HEK293 (cell line): ENCODE measurements around the gene NUMB.

Experiments
- CTCF ChIP-seq: fragments of 450-650 bp; formaldehyde crosslinking; IDR thresholded peaks from 2 replicates; pipeline ENCODE4 v1.5.1; 2016; ENCODE audit warnings: missing biosample characterization, missing genetic modification characterization
- REST ChIP-seq: fragments of 450-650 bp; formaldehyde crosslinking; IDR thresholded peaks from 2 replicates; pipeline ENCODE4 v1.5.1; 2016; ENCODE audit warnings: missing biosample characterization, missing genetic modification characterization
- SETDB1 ChIP-seq: IDR thresholded peaks from one replicate; pipeline ENCODE4 v1.6.1; 2017; ENCODE audit warnings: mild to moderate bottlenecking, low read length, moderate library complexity, mixed read lengths; ENCODE audit not compliant: insufficient read length
- ZBTB21 ChIP-seq: fragments of 450-650 bp; formaldehyde crosslinking; IDR thresholded peaks from 2 replicates; pipeline ENCODE4 v1.5.1; 2017; ENCODE audit warnings: missing biosample characterization, missing genetic modification characterization
- TF ChIP-seq, protein P1 (sequence below): fragments of 450-650 bp; formaldehyde crosslinking; IDR thresholded peaks from 2 replicates; pipeline ENCODE4 v1.5.1; 2016; ENCODE audit warnings: missing biosample characterization, missing genetic modification characterization

- no peak for TF ChIP-seq SETDB1
- TF ChIP-seq, protein P1, sequence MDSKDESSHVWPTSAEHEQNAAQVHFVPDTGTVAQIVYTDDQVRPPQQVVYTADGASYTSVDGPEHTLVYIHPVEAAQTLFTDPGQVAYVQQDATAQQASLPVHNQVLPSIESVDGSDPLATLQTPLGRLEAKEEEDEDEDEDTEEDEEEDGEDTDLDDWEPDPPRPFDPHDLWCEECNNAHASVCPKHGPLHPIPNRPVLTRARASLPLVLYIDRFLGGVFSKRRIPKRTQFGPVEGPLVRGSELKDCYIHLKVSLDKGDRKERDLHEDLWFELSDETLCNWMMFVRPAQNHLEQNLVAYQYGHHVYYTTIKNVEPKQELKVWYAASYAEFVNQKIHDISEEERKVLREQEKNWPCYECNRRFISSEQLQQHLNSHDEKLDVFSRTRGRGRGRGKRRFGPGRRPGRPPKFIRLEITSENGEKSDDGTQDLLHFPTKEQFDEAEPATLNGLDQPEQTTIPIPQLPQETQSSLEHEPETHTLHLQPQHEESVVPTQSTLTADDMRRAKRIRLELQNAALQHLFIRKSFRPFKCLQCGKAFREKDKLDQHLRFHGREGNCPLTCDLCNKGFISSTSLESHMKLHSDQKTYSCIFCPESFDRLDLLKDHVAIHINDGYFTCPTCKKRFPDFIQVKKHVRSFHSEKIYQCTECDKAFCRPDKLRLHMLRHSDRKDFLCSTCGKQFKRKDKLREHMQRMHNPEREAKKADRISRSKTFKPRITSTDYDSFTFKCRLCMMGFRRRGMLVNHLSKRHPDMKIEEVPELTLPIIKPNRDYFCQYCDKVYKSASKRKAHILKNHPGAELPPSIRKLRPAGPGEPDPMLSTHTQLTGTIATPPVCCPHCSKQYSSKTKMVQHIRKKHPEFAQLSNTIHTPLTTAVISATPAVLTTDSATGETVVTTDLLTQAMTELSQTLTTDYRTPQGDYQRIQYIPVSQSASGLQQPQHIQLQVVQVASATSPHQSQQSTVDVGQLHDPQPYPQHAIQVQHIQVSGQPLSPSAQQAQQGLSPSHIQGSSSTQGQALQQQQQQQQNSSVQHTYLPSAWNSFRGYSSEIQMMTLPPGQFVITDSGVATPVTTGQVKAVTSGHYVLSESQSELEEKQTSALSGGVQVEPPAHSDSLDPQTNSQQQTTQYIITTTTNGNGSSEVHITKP (tag by site-specific recombination) = no peak
- no peak for TF ChIP-seq ZBTB21 (tag by site-specific recombination)
- TF ChIP-seq REST (tag by site-specific recombination) = no peak
- TF ChIP-seq CTCF = no peak
These were observed 224.8 kb downstream of the NUMB start for GRCh38 chr14:73233564-73233963.
